Measurements from ENCODE around the gene PITHD1.
"Not testable (repeated sequence)": the region's sequence is repeated elsewhere in the genome, so short reads cannot be mapped to it uniquely, and the experiment has no call there.

The PITHD1 gene

GRCh38 chr1:23800400-23801337 is 22.5 kb downstream of the PITHD1 start, which contains the start of gene GALE:
Gene GALE, minus strand, starts transcription at chr1:23800754. Its CDS starts 1,747 bp downstream, at chr1:23799007.
- DNase-seq (peak; percentile 97), ATAC-seq (peak; percentile 85)
- H3K27me3 Mint-ChIP-seq = no peaks in the 10 kb centered on the region
- peak within 1 kb of the TSS; percentile 91 for H3K27ac Mint-ChIP-seq
- no peaks in the 10 kb centered on the region for H3K9me3 Mint-ChIP-seq
- H3K4me3 Mint-ChIP-seq = peak within 1 kb of the TSS; percentile 95
- peaks cover 8% of the 10 kb centered on the region for H3K36me3 Mint-ChIP-seq (ENCODE audit: low read depth)
- H3K4me1 Mint-ChIP-seq = peaks cover 20% of the 10 kb centered on the region

GRCh38 chr1:23801338-23801748 is 23.1 kb downstream of the PITHD1 start:
- Mint-ChIP-seq H3K4me1 (peaks cover 20% of the 10 kb centered on the region), H3K36me3 (ENCODE audit: low read depth) (peaks cover 8% of the 10 kb centered on the region), H3K9me3 (no peaks in the 10 kb centered on the region), H3K27me3 (no peaks in the 10 kb centered on the region), H3K27ac (peak overlapping the region; percentile 83), H3K4me3 (peak overlapping the region; percentile 95)
- DNase-seq (no peak), ATAC-seq (no peak)

- ATAC-seq (no peak), DNase-seq (no peak)
- H3K27ac Mint-ChIP-seq = peak overlapping the region; percentile 41
- H3K9me3 Mint-ChIP-seq = no peaks in the 10 kb centered on the region
- H3K4me1 Mint-ChIP-seq = peaks cover 20% of the 10 kb centered on the region
- H3K4me3 Mint-ChIP-seq = peak overlapping the region; percentile 95
- H3K36me3 Mint-ChIP-seq (ENCODE audit: low read depth) = peaks cover 8% of the 10 kb centered on the region
- no peaks in the 10 kb centered on the region for H3K27me3 Mint-ChIP-seq
These were observed 23.7 kb downstream of the PITHD1 start for GRCh38 chr1:23801876-23802275.

- not testable (repeated sequence) for ATAC-seq; DNase-seq; H3K27ac Mint-ChIP-seq; H3K4me3 Mint-ChIP-seq; H3K36me3 Mint-ChIP-seq (ENCODE audit: low read depth); H3K27me3 Mint-ChIP-seq; H3K9me3 Mint-ChIP-seq
- H3K4me1 Mint-ChIP-seq = peaks cover 20% of the 10 kb centered on the region
These were observed 24.7 kb downstream of the PITHD1 start for GRCh38 chr1:23802809-23803342.

- DNase-seq (no peak), ATAC-seq (no peak)
- H3K4me1 Mint-ChIP-seq = peaks cover 17% of the 10 kb centered on the region
- no peak overlapping the region for H3K27ac Mint-ChIP-seq
- H3K9me3 Mint-ChIP-seq = no peaks in the 10 kb centered on the region
- no peaks in the 10 kb centered on the region for H3K27me3 Mint-ChIP-seq
- no peak overlapping the region for H3K4me3 Mint-ChIP-seq
- peaks cover 3% of the 10 kb centered on the region for H3K36me3 Mint-ChIP-seq (ENCODE audit: low read depth)
These were observed 25.5 kb downstream of the PITHD1 start for GRCh38 chr1:23803674-23804073.

GRCh38 chr1:23804183-23804835 is 26.1 kb downstream of the PITHD1 start:
- Mint-ChIP-seq H3K27me3 (no peaks in the 10 kb centered on the region), H3K4me3 (no peak overlapping the region), H3K36me3 (ENCODE audit: low read depth) (peaks cover 2% of the 10 kb centered on the region), H3K4me1 (peaks cover 11% of the 10 kb centered on the region), H3K9me3 (no peaks in the 10 kb centered on the region), H3K27ac (no peak overlapping the region)
- DNase-seq (no peak), ATAC-seq (no peak)

- Mint-ChIP-seq H3K4me1 (peaks cover 9% of the 10 kb centered on the region), H3K9me3 (no peaks in the 10 kb centered on the region), H3K27ac (peak overlapping the region; percentile 40), H3K27me3 (no peaks in the 10 kb centered on the region), H3K4me3 (no peak overlapping the region), H3K36me3 (ENCODE audit: low read depth) (no peaks in the 10 kb centered on the region)
- no peak for ATAC-seq
- no peak for DNase-seq
These were observed 26.8 kb downstream of the PITHD1 start for GRCh38 chr1:23805025-23805424.

GRCh38 chr1:23806280-23806679 is 28.1 kb downstream of the PITHD1 start:
- ATAC-seq (no peak), DNase-seq (no peak)
- H3K9me3 Mint-ChIP-seq = no peaks in the 10 kb centered on the region
- no peak overlapping the region for H3K4me3 Mint-ChIP-seq
- peaks cover 12% of the 10 kb centered on the region for H3K4me1 Mint-ChIP-seq
- H3K27me3 Mint-ChIP-seq = no peaks in the 10 kb centered on the region
- H3K27ac Mint-ChIP-seq = no peak overlapping the region
- no peaks in the 10 kb centered on the region for H3K36me3 Mint-ChIP-seq (ENCODE audit: low read depth)

GRCh38 chr1:23807453-23807852 is 29.2 kb downstream of the PITHD1 start:
- H3K27ac Mint-ChIP-seq = peak overlapping the region; percentile 40
- no peaks in the 10 kb centered on the region for H3K27me3 Mint-ChIP-seq
- no peak for DNase-seq
- no peak for ATAC-seq
- H3K36me3 Mint-ChIP-seq (ENCODE audit: low read depth) = peaks cover 4% of the 10 kb centered on the region
- peaks cover 9% of the 10 kb centered on the region for H3K4me1 Mint-ChIP-seq
- no peaks in the 10 kb centered on the region for H3K9me3 Mint-ChIP-seq
- H3K4me3 Mint-ChIP-seq = no peak overlapping the region

GRCh38 chr1:23809751-23810171 is 31.5 kb downstream of the PITHD1 start:
- DNase-seq (peak; percentile 84), ATAC-seq (peak; percentile 93)
- Mint-ChIP-seq H3K36me3 (ENCODE audit: low read depth) (peaks cover 4% of the 10 kb centered on the region), H3K9me3 (no peaks in the 10 kb centered on the region), H3K4me1 (peaks cover 9% of the 10 kb centered on the region), H3K27ac (no peak overlapping the region), H3K27me3 (no peaks in the 10 kb centered on the region), H3K4me3 (no peak overlapping the region)

- ATAC-seq (peak; percentile 63), DNase-seq (peak; percentile 59)
These were observed 32.8 kb downstream of the PITHD1 start for GRCh38 chr1:23810818-23811540.

GRCh38 chr1:23814016-23814415 is 35.8 kb downstream of the PITHD1 start:
- peaks cover 8% of the 10 kb centered on the region for H3K36me3 Mint-ChIP-seq (ENCODE audit: low read depth)
- no peak for ATAC-seq
- no peaks in the 10 kb centered on the region for H3K27me3 Mint-ChIP-seq

More at GRCh38 chr1:23810818-23811540, 32.8 kb downstream of the PITHD1 start:
- no peak overlapping the region for H3K4me3 Mint-ChIP-seq
- peak overlapping the region; percentile 0 for H3K27ac Mint-ChIP-seq
- no peaks in the 10 kb centered on the region for H3K27me3 Mint-ChIP-seq
- peaks cover 4% of the 10 kb centered on the region for H3K36me3 Mint-ChIP-seq (ENCODE audit: low read depth)
- peaks cover 9% of the 10 kb centered on the region for H3K4me1 Mint-ChIP-seq
- H3K9me3 Mint-ChIP-seq = no peaks in the 10 kb centered on the region

GRCh38 chr1:23816361-23816760 is 38.1 kb downstream of the PITHD1 start:
- H3K4me3 Mint-ChIP-seq = no peak overlapping the region
- no peak overlapping the region for H3K27ac Mint-ChIP-seq
- no peak for ATAC-seq
- no peaks in the 10 kb centered on the region for H3K27me3 Mint-ChIP-seq
- no peak for DNase-seq
- H3K4me1 Mint-ChIP-seq = no peaks in the 10 kb centered on the region
- H3K36me3 Mint-ChIP-seq (ENCODE audit: low read depth) = peaks cover 12% of the 10 kb centered on the region
- no peaks in the 10 kb centered on the region for H3K9me3 Mint-ChIP-seq

More at GRCh38 chr1:23814016-23814415, 35.8 kb downstream of the PITHD1 start:
- no peak for DNase-seq
- no peak overlapping the region for H3K4me3 Mint-ChIP-seq
- H3K9me3 Mint-ChIP-seq = no peaks in the 10 kb centered on the region
- H3K4me1 Mint-ChIP-seq = peaks cover 9% of the 10 kb centered on the region
- no peak overlapping the region for H3K27ac Mint-ChIP-seq

GRCh38 chr1:23816906-23817305 is 38.7 kb downstream of the PITHD1 start:
- DNase-seq (no peak), ATAC-seq (no peak)
- Mint-ChIP-seq H3K36me3 (ENCODE audit: low read depth) (peaks cover 9% of the 10 kb centered on the region), H3K9me3 (no peaks in the 10 kb centered on the region), H3K27me3 (no peaks in the 10 kb centered on the region), H3K4me3 (no peak overlapping the region), H3K27ac (no peak overlapping the region), H3K4me1 (no peaks in the 10 kb centered on the region)

Data from activated naive CD8-positive, alpha-beta T cell treated with anti-CD3 and anti-CD28 coated beads, Interleukin-2, amount 50 U/mL, for 24 hours (primary cell).